Right renal pelvis (tissue), 4 donors: Measurements from ENCODE around the gene ASIC4. TPM values are rescaled to one million over a fixed set of nuclear protein-coding genes. Genes with fewer than 3 reads are reported as not detected.

Experiments used
- DNase-seq, 4 donors: peaks; one replicate each; pipeline ENCODE4 v3.0.0-alpha.2; 2013; ENCODE audit warnings: low read depth in 4 of 4, low spot score in 3 of 4, missing footprints in 1 of 4
- polyA plus RNA-seq, 4 donors: library from polyadenylated mRNA; unstranded; fragments of 120-200 nt; gene quantifications; one replicate each; pipeline ENCODE4 v1.2.1, GENCODE V29; 2013; ENCODE audit not compliant: insufficient read length in 4 of 4

Gene ASIC4
- polyA plus RNA-seq, 4 donors: 0.07 to 0.18 (median 0.16) TPM

GRCh38 chr2:219578811-219579613 lies 64.7 kb downstream of the ASIC4 start:
- no peak for DNase-seq

- DNase-seq: no peak
Observed at GRCh38 chr2:219581346-219581745, 67.1 kb downstream of the ASIC4 start.

Other genes with a start within 250 kb of the ASIC4 start
- gene DNAJB2, start 235.1 kb upstream of the ASIC4 start, polyA plus RNA-seq: 10 to 100 TPM; 73.3 to 89.5 (median 76.2) TPM
- under 1 TPM in 2 of 4 donors, not detected in 2; 0.31 to 0.56 TPM for gene PTPRN, start 205.1 kb upstream of the ASIC4 start, polyA plus RNA-seq
- not detected for gene RESP18, start 181.7 kb upstream of the ASIC4 start, polyA plus RNA-seq
- 10 to 100 TPM; 54.2 to 67.5 (median 58.2) TPM for gene DNPEP, start 126.6 kb upstream of the ASIC4 start, polyA plus RNA-seq
- gene DES, start 96.1 kb upstream of the ASIC4 start, polyA plus RNA-seq: 1 to 10 TPM; 5.9 to 6.8 (median 6.6) TPM
- 10 to 100 TPM; 10.3 to 15.2 (median 13.3) TPM for gene SPEG, start 79.6 kb upstream of the ASIC4 start, polyA plus RNA-seq
- gene GMPPA, start 15.6 kb upstream of the ASIC4 start, polyA plus RNA-seq: 10 to 100 TPM; 35.0 to 42.9 (median 36.4) TPM
- gene CHPF, start 29.3 kb downstream of the ASIC4 start, polyA plus RNA-seq: 10 to 100 TPM; 23.8 to 46.3 (median 30.1) TPM
- 1 to 10 TPM; 2.0 to 4.0 (median 2.8) TPM for gene TMEM198, start 29.5 kb downstream of the ASIC4 start, polyA plus RNA-seq
- 100 to 1,000 TPM; 122 to 193 (median 147) TPM for gene OBSL1, start 57.1 kb downstream of the ASIC4 start, polyA plus RNA-seq
- gene INHA, start 57.8 kb downstream of the ASIC4 start, polyA plus RNA-seq: 1 to 10 TPM in 3 of 4 donors, under 1 TPM in 1; 0.51 to 2.0 (median 1.6) TPM
- gene STK11IP, start 83.4 kb downstream of the ASIC4 start, polyA plus RNA-seq: 10 to 100 TPM; 21.4 to 32.5 (median 24.9) TPM
- 10 to 100 TPM in 1 of 4 donors, 1 to 10 TPM in 3; 8.2 to 10.6 (median 9.0) TPM for gene SLC4A3, start 113.1 kb downstream of the ASIC4 start, polyA plus RNA-seq